ENCODE measurements around the gene CD82. TPM values are rescaled to one million over a fixed set of nuclear protein-coding genes. Genes with fewer than 3 reads are reported as not detected.

The CD82 gene
- total RNA-seq, 2 experiments from 2014 or later = 289 to 319 TPM

GRCh38 chr11:44568331-44568657 is 2.8 kb downstream of the CD82 start:
- ChIA-PET POLR2A (interaction anchor here (0.9 to 2.9 kb wide), 5 partner anchors 8 to 44 kb away, joined by 3 to 17 read pairs (median 6); no protein-coding TSS in a partner anchor), CTCF (interaction anchor here (0.7 to 1.8 kb wide), 4 partner anchors 8 to 49 kb away, joined by 3 to 7 read pairs (median 6); no protein-coding TSS in a partner anchor)
- no peak for TF ChIP-seq CTCF (IDR thresholded peaks at IDR 0.05)
- Mint-ChIP-seq H3K4me3 (peak overlapping the region; percentile 82), H3K27ac (peak overlapping the region; percentile 92), H3K27me3 (no peaks in the 10 kb centered on the region), H3K9me3 (peaks cover 7% of the 10 kb centered on the region), H3K36me3 (ENCODE audit: low read depth) (peaks cover 72% of the 10 kb centered on the region), H3K4me1 (ENCODE audit: low read depth) (peaks cover 64% of the 10 kb centered on the region)
- intact Hi-C loops (cut with micrococcal nuclease) = no loop called here
- DNase-seq (no peak), ATAC-seq (no peak)

GRCh38 chr11:44568658-44569473 is 3.4 kb downstream of the CD82 start:
- ATAC-seq (peak; percentile 44), DNase-seq (peak; percentile 97)
- Mint-ChIP-seq H3K4me3 (peak overlapping the region; percentile 82), H3K9me3 (peaks cover 7% of the 10 kb centered on the region), H3K36me3 (ENCODE audit: low read depth) (peaks cover 77% of the 10 kb centered on the region), H3K27me3 (no peaks in the 10 kb centered on the region), H3K27ac (peak overlapping the region; percentile 92), H3K4me1 (ENCODE audit: low read depth) (peaks cover 68% of the 10 kb centered on the region)
- TF ChIP-seq CTCF (IDR thresholded peaks at IDR 0.05) = no peak
- ChIA-PET POLR2A (interaction anchor here (0.7 to 2.9 kb wide), 8 partner anchors 9 to 43 kb away, joined by 3 to 17 read pairs (median 5); no protein-coding TSS in a partner anchor), CTCF (interaction anchor here (0.7 to 1.8 kb wide), 6 partner anchors 9 to 48 kb away, joined by 3 to 8 read pairs (median 6); no protein-coding TSS in a partner anchor)
- intact Hi-C loops (cut with micrococcal nuclease) = loop anchor here (1.0 kb wide), 1 partner anchor 43 kb away; no protein-coding TSS in a partner anchor

GRCh38 chr11:44570411-44571155 is 5.1 kb downstream of the CD82 start:
- no peak for DNase-seq
- POLR2A ChIA-PET = interaction anchor here (1.5 to 2.9 kb wide), 3 partner anchors 10 to 42 kb away, joined by 3 to 15 read pairs (median 6); no protein-coding TSS in a partner anchor
- CTCF ChIA-PET = interaction anchor here (0.7 to 2.6 kb wide), 6 partner anchors 11 to 51 kb away, joined by 3 to 10 read pairs (median 4); no protein-coding TSS in a partner anchor
- H3K4me3 Mint-ChIP-seq = peak overlapping the region; percentile 82
- H3K4me1 Mint-ChIP-seq (ENCODE audit: low read depth) = peaks cover 79% of the 10 kb centered on the region
- intact Hi-C loops (cut with micrococcal nuclease) = no loop called here
- peaks cover 7% of the 10 kb centered on the region for H3K9me3 Mint-ChIP-seq
- H3K27me3 Mint-ChIP-seq = no peaks in the 10 kb centered on the region
- no peak for ATAC-seq
- H3K36me3 Mint-ChIP-seq (ENCODE audit: low read depth) = peaks cover 86% of the 10 kb centered on the region
- H3K27ac Mint-ChIP-seq = peak overlapping the region; percentile 92
- TF ChIP-seq CTCF (IDR thresholded peaks at IDR 0.05) = no peak

- H3K27ac Mint-ChIP-seq = peak overlapping the region; percentile 100
- ChIA-PET POLR2A (interaction anchor here (1.0 to 1.9 kb wide), 2 partner anchors 11 to 12 kb away, joined by 5 to 6 read pairs; no protein-coding TSS in a partner anchor), CTCF (interaction anchor here (0.7 to 2.6 kb wide), 6 partner anchors 10 to 50 kb away, joined by 3 to 10 read pairs (median 4); no protein-coding TSS in a partner anchor)
- H3K27me3 Mint-ChIP-seq = no peaks in the 10 kb centered on the region
- TF ChIP-seq CTCF (IDR thresholded peaks at IDR 0.05) = no peak
- peaks cover 7% of the 10 kb centered on the region for H3K9me3 Mint-ChIP-seq
- no peak for ATAC-seq
- H3K4me1 Mint-ChIP-seq (ENCODE audit: low read depth) = peaks cover 92% of the 10 kb centered on the region
- no peak for DNase-seq
- peaks cover 86% of the 10 kb centered on the region for H3K36me3 Mint-ChIP-seq (ENCODE audit: low read depth)
- intact Hi-C loops (cut with micrococcal nuclease) = no loop called here
- peak overlapping the region; percentile 54 for H3K4me3 Mint-ChIP-seq
These were observed 6.4 kb downstream of the CD82 start for GRCh38 chr11:44571871-44572270.

Measured in activated CD8-positive, alpha-beta T cell treated with anti-CD3 and anti-CD28 coated beads for 36 hours (primary cell).